GM12892 (cell line): ENCODE data around the gene LAMB3.

Experiments used
- DNase-seq: peaks from one replicate; pipeline ENCODE4 v3.0.0; 2011; ENCODE audit not compliant: insufficient read length
- FAIRE-seq: peaks from 2 replicates; lab custom pipeline; 2011; peaks lifted over from hg19 to GRCh38; lab: Jason Lieb, UNC
- POLR2A ChIP-seq: IDR thresholded peaks from 2 replicates; pipeline ENCODE4 v1.6.1; 2011; ENCODE audit warnings: low read depth, low read length, control low read depth
- POLR2AphosphoS5 ChIP-seq: IDR thresholded peaks from 2 replicates; pipeline ENCODE4 v1.6.1; 2011; ENCODE audit warnings: low read depth, low read length, control low read depth
- TAF1 ChIP-seq: IDR thresholded peaks from 2 replicates; pipeline ENCODE4 v1.6.1; 2011; ENCODE audit warnings: low read depth, mild to moderate bottlenecking, control low read depth, low read length, borderline replicate concordance

Gene LAMB3

DNA sequence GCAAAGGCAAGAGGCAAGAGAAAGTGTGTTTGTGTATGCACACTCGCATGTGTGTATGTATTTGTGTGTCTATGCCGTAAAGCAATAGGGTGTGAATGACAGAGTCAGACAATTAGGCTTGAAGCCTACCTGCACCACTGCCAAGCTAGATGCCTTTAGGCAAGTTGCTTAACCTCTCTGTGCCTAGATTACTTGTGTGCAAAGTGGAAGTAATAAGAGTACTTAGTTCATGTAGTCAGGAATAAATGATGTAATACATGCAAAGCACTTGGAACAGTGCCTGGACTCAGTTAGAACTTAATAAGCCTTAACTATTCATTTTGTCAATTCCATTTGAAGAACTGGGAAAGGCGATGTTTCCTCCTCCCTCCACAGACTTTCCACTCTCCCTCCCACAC is 31.7 kb downstream of the LAMB3 start:
- TF ChIP-seq TAF1: no peak
- DNase-seq (no peak), FAIRE-seq (no peak)

- no peak for DNase-seq
- TF ChIP-seq POLR2A (no peak), POLR2AphosphoS5 (no peak), TAF1 (no peak)
- FAIRE-seq: no peak
Measured at GRCh38 chr1:209619696-209620486, 32.3 kb downstream of the LAMB3 start.

DNA sequence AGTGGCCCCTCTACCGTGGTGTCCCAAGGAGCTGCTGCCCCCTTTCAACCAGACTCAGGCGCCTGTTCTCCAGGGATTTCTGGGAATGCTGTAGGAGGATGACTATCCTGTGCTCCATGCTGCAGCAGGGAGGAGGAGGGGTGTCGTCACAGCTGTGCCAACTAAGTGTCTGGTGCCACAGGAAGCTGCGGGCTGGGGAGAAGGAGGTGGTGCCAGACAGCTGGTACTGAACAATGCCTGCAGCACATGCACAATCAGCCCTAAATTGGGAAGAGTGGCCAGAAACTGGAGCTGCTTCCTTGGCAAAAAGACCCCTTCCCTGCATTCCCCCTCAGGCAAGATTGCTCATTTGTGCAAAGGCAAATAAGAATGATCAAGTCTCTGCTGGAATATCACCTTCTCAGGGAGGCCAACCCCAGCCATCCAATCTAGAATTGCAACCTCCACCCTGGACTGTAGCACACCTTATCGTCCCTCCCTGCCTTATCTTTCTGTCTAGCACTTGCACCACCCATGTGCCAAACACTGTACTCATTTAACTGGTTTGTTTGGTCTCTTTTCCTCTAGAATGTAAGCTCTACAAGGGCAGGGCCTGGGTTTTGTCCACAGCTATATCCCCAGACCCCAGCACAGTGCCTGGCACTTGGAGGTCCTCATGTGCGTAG is 33.3 kb downstream of the LAMB3 start:
- TF ChIP-seq POLR2AphosphoS5 (no peak), POLR2A (no peak), TAF1 (no peak)
- FAIRE-seq (no peak), DNase-seq (no peak)

GRCh38 chr1:209618291-209618690 is 33.9 kb downstream of the LAMB3 start:
- no peak for DNase-seq
- FAIRE-seq: no peak

GRCh38 chr1:209617755-209618154 is 34.5 kb downstream of the LAMB3 start:
- TF ChIP-seq POLR2AphosphoS5 (no peak), TAF1 (no peak), POLR2A (no peak)

More at GRCh38 chr1:209618291-209618690, 33.9 kb downstream of the LAMB3 start:
- no peak for TF ChIP-seq POLR2A
- TF ChIP-seq TAF1: no peak
- TF ChIP-seq POLR2AphosphoS5: no peak

DNA sequence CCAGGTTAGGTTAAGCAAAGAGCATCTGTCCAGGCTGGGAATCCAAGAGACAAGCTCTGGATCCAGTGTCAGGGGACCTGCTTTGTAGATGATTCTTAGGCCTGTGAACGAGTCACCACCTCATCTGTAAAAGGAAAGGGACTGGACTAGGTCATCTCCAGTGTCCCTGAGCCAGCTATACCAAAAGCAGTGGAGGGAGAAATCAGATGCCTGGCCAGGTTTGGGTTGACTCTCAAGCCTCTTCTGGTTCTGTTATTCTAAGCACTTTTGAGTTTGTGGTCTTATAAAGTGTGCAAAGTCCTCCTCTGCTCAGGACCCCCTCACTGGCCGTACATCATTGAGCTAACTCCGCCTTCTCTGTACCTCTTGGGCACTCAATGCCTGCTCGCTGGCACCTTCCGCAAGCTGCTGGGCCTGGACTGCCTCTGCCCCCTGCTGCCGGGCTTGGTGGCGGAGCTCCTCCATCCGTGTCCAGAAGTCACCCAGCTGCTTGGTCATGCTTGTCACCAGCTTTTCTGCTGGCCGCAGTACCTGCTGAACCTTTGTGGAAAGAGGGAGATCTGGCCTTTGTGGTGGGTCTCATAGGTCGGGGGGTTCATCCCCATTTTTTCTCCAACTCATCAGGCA is 35.1 kb downstream of the LAMB3 start:
- FAIRE-seq: no peak
- no peak for TF ChIP-seq POLR2AphosphoS5
- no peak for TF ChIP-seq POLR2A
- no peak for TF ChIP-seq TAF1
- DNase-seq: no peak

More at GRCh38 chr1:209617755-209618154, 34.5 kb downstream of the LAMB3 start:
- FAIRE-seq: no peak
- no peak for DNase-seq

GRCh38 chr1:209616366-209617046 is 35.7 kb downstream of the LAMB3 start:
- FAIRE-seq: no peak
- TF ChIP-seq POLR2AphosphoS5 (no peak), TAF1 (no peak), POLR2A (no peak)
- DNase-seq: no peak

DNA sequence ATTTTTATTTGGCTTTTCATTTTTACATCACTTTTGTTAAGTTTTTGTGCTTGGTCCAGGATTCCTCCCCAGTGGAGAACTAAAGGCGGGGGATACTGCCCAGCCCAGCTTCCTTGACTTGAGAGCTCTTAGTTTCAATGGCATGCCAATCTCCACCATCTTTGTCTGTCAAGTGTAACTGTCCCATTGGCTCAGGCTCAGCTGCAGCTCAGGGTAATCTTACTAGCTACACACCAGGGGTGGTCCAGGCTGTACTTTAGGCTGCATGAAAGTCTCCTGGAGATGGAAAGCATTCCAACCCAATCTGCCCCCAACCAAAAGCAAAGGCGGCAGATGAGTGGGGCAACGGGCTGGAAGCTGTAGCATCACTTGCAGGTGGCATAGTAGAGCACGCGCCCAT is 37.3 kb downstream of the LAMB3 start:
- DNase-seq: no peak
- TF ChIP-seq POLR2AphosphoS5: no peak
- no peak for TF ChIP-seq TAF1
- TF ChIP-seq POLR2A: no peak
- no peak for FAIRE-seq

DNA sequence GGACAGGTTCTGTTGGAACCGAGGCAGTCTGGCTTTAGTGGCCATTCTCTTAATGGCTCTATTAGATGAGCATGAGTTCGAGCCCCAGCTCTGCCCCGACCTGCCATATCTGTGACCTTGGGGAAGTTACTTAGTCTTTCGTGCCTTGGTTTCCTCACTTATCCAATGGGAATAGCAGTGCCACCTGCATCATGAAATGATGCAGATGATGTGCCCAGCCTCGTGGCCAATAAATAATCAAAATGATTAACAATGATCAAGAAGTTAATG is 38.1 kb downstream of the LAMB3 start:
- DNase-seq: no peak
- no peak for FAIRE-seq
- no peak for TF ChIP-seq TAF1

GRCh38 chr1:209613400-209614150 is 38.6 kb downstream of the LAMB3 start:
- TF ChIP-seq POLR2AphosphoS5 (no peak), TAF1 (no peak), POLR2A (no peak)
- FAIRE-seq: no peak
- no peak for DNase-seq
